BE2C (cell line): ENCODE results near the gene SLC35D1.
"Not testable (repeated sequence)": the region's sequence is repeated elsewhere in the genome, so short reads cannot be mapped to it uniquely, and the experiment has no call there.

Experiments used
- DNase-seq: peaks from one replicate; pipeline ENCODE4 v3.0.0-alpha.2; 2020
- H3K27me3 ChIP-seq: fragments of 250-450 bp; sonication (Bioruptor Pico); 2 replicates; pipeline ENCODE4 v1.5.1; 2020; ENCODE audit warnings: mild to moderate bottlenecking
- H3K36me3 ChIP-seq: fragments of 250-450 bp; sonication (Bioruptor Pico); 2 replicates; pipeline ENCODE4 v1.5.1; 2020; ENCODE audit warnings: mild to moderate bottlenecking
- H3K4me1 ChIP-seq: fragments of 250-450 bp; sonication (Bioruptor Pico); 2 replicates; pipeline ENCODE4 v1.5.1; 2020
- H3K4me3 ChIP-seq: 2 replicates; pipeline ENCODE4 v1.5.1; 2011; ENCODE audit warnings: low read depth, low read length
- H3K9me3 ChIP-seq: fragments of 250-450 bp; sonication (Bioruptor Pico); 2 replicates; pipeline ENCODE4 v1.5.1; 2020
- TF ChIP-seq, protein P1 (sequence below): IDR thresholded peaks from 2 replicates; pipeline ENCODE4 v1.5.1; 2012; ENCODE audit warnings: mild to moderate bottlenecking, low read depth, low read length

SLC35D1 gene

DNA sequence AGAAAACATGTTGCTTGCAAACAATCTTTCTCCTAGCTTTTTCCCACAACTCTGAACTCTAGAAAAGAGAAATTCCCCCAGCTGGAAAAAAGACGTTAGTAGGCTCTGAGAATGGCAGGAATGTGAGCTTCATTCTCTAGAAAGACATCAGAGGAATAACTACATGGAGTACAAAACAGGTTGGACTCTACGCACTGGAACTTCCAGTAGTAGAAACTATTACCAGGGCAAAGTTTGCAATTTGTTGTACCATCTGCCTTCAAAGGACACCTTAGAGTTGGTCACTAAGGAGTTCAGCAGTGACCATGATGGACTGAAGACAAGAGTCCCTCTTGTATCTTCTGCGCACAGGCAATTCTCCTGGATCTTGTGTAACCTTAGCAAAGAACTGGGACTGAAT is 60.9 kb downstream of the SLC35D1 start:
- H3K27me3 ChIP-seq, result no peaks in the 10 kb centered on the region
- TF ChIP-seq, protein P1, sequence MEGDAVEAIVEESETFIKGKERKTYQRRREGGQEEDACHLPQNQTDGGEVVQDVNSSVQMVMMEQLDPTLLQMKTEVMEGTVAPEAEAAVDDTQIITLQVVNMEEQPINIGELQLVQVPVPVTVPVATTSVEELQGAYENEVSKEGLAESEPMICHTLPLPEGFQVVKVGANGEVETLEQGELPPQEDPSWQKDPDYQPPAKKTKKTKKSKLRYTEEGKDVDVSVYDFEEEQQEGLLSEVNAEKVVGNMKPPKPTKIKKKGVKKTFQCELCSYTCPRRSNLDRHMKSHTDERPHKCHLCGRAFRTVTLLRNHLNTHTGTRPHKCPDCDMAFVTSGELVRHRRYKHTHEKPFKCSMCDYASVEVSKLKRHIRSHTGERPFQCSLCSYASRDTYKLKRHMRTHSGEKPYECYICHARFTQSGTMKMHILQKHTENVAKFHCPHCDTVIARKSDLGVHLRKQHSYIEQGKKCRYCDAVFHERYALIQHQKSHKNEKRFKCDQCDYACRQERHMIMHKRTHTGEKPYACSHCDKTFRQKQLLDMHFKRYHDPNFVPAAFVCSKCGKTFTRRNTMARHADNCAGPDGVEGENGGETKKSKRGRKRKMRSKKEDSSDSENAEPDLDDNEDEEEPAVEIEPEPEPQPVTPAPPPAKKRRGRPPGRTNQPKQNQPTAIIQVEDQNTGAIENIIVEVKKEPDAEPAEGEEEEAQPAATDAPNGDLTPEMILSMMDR, result no peak
- no peak overlapping the region for H3K4me3 ChIP-seq
- H3K4me1 ChIP-seq, result no peaks in the 10 kb centered on the region
- H3K36me3 ChIP-seq, result no peaks in the 10 kb centered on the region
- DNase-seq, result no peak
- no peaks in the 10 kb centered on the region for H3K9me3 ChIP-seq

DNA sequence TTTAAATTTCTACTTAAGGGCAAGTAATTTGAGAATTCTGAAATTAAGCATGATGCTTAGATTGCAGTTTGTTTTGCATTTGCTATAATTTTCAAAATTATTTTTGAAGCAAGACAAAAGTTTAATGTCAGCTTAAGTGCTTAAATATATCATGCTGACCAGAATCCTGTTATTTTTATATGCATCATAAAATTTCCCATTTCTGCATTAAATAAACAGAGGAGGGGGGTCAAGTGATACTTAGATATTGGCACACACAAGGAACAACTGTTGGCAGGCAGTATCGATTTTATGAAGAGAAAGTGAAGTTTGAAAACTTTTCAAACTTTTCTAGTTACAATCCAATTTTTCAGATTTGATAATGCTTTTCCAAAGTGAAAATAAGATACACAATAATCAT is 68.1 kb downstream of the SLC35D1 start:
- no peak overlapping the region for H3K4me3 ChIP-seq
- no peaks in the 10 kb centered on the region for H3K27me3 ChIP-seq
- TF ChIP-seq, protein P1, result no peak
- H3K9me3 ChIP-seq, result no peaks in the 10 kb centered on the region
- peaks cover 6% of the 10 kb centered on the region for H3K36me3 ChIP-seq
- no peak for DNase-seq
- H3K4me1 ChIP-seq, result no peaks in the 10 kb centered on the region

DNA sequence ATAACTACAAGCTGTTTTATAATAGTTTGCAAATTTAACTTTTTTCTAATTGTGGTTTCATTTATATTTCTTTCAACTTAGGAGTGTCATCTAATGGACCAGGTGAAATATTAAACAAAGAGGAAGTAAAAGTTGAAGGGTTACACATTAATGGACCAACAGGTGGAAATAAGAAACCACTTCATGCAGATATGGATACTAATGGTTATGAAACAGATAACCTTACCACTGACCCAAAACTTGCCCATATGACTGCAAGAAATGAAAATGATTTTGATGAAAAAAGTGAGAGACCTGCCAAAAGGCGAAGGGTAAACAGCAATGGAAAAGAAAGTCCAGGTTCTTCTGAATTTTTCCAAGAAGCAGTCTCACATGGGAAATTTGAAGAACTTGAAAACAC is 69.5 kb downstream of the SLC35D1 start:
- Histone ChIP-seq H3K27me3 (no peaks in the 10 kb centered on the region), H3K4me3 (no peak overlapping the region), H3K4me1 (no peaks in the 10 kb centered on the region), H3K36me3 (peaks cover 6% of the 10 kb centered on the region), H3K9me3 (no peaks in the 10 kb centered on the region)
- TF ChIP-seq, protein P1, result no peak
- DNase-seq, result no peak

DNA sequence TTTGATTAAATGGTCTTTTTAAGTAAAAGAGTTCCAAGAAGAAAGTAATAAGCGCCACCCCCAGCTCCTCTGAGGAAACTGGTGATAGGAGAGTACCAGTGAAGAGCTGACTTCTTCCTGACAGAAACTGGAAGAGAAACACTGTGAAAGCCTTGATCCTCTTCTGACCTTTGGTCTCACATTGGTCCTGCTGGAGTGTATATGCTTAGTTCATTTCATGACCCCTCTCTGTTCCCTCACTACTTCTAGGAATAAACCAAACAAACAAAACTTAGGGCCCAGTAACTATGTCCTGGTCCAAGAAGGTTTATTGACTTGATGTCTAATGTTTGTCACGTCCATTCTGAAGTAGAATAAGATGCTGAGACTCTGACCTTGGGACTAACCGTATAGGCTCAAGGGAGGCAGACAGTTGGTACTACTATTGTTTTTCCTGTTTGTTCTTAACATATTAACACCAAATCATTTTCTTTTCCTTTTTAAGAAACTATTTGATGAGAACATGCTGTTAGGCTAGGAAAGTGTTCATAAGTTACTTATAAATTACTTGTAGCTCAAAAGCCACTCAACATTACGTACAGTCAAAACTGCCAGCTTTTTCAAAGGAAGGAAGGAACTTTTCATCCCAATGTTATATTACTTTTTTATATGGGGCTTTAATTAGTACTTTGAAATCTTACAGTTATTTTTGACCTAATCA is 71.2 kb downstream of the SLC35D1 start:
- DNase-seq, result no peak
- Histone ChIP-seq H3K36me3 (peaks cover 6% of the 10 kb centered on the region), H3K27me3 (no peaks in the 10 kb centered on the region), H3K4me3 (no peak overlapping the region), H3K9me3 (no peaks in the 10 kb centered on the region), H3K4me1 (no peaks in the 10 kb centered on the region)
- TF ChIP-seq, protein P1, result no peak

DNA sequence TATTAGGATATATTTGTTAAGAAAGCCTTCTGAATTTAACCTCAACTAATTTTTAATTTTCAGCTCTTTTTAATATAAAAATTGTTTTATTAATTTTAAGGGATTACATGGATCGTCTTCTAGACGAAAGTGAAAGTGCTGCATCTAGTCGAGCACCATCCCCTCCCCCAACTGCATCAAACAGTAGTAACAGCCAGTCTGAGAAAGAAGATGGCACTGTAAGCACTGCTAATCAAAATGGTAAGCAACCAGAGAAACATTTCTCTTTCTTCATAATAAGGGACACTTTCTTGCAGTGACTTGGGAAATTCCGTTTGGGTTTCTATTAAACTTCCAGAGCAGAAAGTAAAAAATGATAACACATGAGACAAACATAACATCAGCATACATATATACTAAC is 72.3 kb downstream of the SLC35D1 start:
- TF ChIP-seq, protein P1, result no peak
- Histone ChIP-seq H3K4me3 (no peak overlapping the region), H3K4me1 (no peaks in the 10 kb centered on the region), H3K27me3 (no peaks in the 10 kb centered on the region), H3K9me3 (no peaks in the 10 kb centered on the region), H3K36me3 (peaks cover 6% of the 10 kb centered on the region)
- DNase-seq, result no peak

DNA sequence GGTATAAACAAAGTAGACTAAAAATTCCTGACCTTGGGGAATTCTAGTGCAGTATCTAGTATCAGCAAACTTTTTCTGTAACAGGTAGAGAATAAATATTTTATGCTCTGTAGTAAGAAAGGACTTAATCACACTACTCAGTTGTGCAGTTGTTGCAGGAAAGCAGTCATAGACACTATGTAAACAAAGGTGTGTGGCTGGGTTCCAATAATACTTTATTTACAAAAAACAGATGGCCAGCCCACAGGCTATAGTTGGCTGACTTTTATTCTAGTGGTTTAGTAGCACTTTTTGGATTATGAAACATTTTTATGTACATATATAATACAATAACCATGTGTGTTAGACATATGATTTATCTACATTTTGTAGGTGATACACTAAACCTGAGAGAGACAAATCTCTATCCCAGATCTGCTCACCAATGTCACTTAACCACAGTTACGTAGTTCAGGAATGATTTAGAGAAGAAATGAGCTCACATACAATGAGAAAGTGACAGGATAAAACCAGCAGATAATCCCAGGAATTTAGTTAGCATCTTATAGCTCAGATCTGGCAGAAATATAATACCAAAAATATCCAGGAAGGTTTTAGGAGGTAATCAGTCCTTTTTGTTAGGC is 73.1 kb downstream of the SLC35D1 start:
- Histone ChIP-seq H3K9me3 (no peaks in the 10 kb centered on the region), H3K27me3 (no peaks in the 10 kb centered on the region), H3K36me3 (peaks cover 6% of the 10 kb centered on the region), H3K4me3 (no peak overlapping the region), H3K4me1 (no peaks in the 10 kb centered on the region)
- TF ChIP-seq, protein P1, result no peak
- DNase-seq, result no peak

DNA sequence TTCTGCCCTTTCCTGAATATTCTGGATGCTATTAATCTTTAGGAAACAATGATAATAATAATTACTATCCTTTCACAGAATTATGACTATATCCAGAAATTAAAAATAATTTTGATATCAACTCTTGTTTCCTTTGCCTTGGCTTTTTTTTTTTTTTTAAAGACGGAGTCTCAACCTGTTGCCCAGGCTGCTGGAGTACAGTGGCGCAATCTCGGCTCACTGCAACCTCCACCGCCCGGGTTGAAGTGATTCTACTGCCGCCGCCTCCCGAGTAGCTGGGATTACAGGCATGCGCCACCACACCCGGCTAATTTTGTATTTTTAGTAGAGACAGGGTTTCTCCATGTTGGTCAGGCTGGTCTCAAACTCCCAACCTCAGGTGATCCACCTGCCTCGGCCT is 74.3 kb downstream of the SLC35D1 start:
- not testable (repeated sequence) for H3K36me3 ChIP-seq, DNase-seq, H3K4me1 ChIP-seq, H3K4me3 ChIP-seq, H3K9me3 ChIP-seq, H3K27me3 ChIP-seq
